HG02884 (cell line): ENCODE measurements around the gene TRMT1.

Source experiments
- ATAC-seq: cut with Tn5 transposase; IDR thresholded peaks from one replicate; pipeline ENCODE4 v1.9.1; 2021; ENCODE audit warnings: mild to moderate bottlenecking, moderate library complexity; ENCODE audit not compliant: unreplicated experiment

TRMT1 gene

GRCh38 chr19:13074378-13074777 is 42.2 kb downstream of the TRMT1 start:
- ATAC-seq = no peak

- ATAC-seq = no peak
These were observed 43.3 kb downstream of the TRMT1 start for GRCh38 chr19:13073263-13073662.

- ATAC-seq = no peak
These were observed 44.2 kb downstream of the TRMT1 start for GRCh38 chr19:13072188-13072908.

GRCh38 chr19:13071444-13072187 is 44.9 kb downstream of the TRMT1 start:
- no peak for ATAC-seq

- no peak for ATAC-seq
These were observed 46.0 kb downstream of the TRMT1 start for GRCh38 chr19:13070425-13071140.

GRCh38 chr19:13069415-13070359 is 46.9 kb downstream of the TRMT1 start:
- no peak for ATAC-seq

GRCh38 chr19:13068085-13068846 is 48.3 kb downstream of the TRMT1 start:
- ATAC-seq = no peak

GRCh38 chr19:13066933-13067807 is 49.4 kb downstream of the TRMT1 start:
- no peak for ATAC-seq

- no peak for ATAC-seq
These were observed 50.3 kb downstream of the TRMT1 start for GRCh38 chr19:13066226-13066625.

GRCh38 chr19:13064092-13064489 is 52.4 kb downstream of the TRMT1 start:
- ATAC-seq = no peak

- no peak for ATAC-seq
These were observed 53.0 kb downstream of the TRMT1 start for GRCh38 chr19:13063461-13064091.

- no peak for ATAC-seq
These were observed 54.2 kb downstream of the TRMT1 start for GRCh38 chr19:13062317-13062716.

GRCh38 chr19:13060964-13061927 is 55.3 kb downstream of the TRMT1 start:
- no peak for ATAC-seq

GRCh38 chr19:13060233-13060963 is 56.1 kb downstream of the TRMT1 start:
- no peak for ATAC-seq

- ATAC-seq = no peak
These were observed 57.4 kb downstream of the TRMT1 start for GRCh38 chr19:13058951-13059660.

GRCh38 chr19:13057744-13058143 is 58.8 kb downstream of the TRMT1 start:
- no peak for ATAC-seq
